HG03095 (cell line): ENCODE measurements around the gene DNAJC8.

Source experiments
- ATAC-seq: cut with Tn5 transposase; IDR thresholded peaks from one replicate; pipeline ENCODE4 v1.9.1; 2021; ENCODE audit warnings: moderate library complexity; ENCODE audit not compliant: unreplicated experiment

DNAJC8 gene, protein sequence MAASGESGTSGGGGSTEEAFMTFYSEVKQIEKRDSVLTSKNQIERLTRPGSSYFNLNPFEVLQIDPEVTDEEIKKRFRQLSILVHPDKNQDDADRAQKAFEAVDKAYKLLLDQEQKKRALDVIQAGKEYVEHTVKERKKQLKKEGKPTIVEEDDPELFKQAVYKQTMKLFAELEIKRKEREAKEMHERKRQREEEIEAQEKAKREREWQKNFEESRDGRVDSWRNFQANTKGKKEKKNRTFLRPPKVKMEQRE

DNA sequence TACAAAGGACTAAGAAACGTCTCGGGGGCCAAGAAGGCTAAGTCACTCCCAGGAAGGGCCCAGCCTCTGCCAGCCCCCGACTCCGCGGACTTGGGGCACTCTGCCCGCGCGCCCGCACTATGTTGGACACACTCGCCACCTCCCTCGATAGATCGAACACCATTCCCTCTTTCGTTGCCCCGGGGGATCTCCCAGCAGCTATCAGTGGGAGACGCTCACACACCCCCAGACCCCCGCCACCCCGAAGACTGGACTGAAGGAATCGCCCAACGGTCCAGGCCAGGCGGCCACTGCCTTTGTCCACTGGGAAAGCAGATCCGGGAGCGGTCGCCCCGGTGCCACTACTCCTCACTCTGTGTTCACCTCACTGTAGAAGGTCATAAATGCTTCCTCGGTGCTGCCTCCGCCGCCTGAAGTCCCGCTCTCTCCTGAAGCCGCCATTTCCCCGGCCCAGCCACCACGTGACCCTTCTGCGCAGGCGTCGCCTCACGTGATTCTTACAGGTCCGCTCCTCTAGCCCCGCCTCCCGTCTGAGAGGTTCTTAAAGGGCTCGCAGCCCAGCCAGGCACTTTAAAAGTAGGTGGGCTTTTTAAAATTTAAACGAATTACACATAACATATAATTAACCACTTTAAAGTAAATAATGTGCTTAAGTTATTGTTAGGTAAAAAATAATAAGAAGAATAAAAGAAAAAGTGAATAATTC lies at the start of gene DNAJC8:
TSS of gene DNAJC8 (minus strand) at position 472 of the 706 bp plus-strand sequence. CDS start at position 441, 31 bp downstream.
- peak; percentile 44 for ATAC-seq

DNA sequence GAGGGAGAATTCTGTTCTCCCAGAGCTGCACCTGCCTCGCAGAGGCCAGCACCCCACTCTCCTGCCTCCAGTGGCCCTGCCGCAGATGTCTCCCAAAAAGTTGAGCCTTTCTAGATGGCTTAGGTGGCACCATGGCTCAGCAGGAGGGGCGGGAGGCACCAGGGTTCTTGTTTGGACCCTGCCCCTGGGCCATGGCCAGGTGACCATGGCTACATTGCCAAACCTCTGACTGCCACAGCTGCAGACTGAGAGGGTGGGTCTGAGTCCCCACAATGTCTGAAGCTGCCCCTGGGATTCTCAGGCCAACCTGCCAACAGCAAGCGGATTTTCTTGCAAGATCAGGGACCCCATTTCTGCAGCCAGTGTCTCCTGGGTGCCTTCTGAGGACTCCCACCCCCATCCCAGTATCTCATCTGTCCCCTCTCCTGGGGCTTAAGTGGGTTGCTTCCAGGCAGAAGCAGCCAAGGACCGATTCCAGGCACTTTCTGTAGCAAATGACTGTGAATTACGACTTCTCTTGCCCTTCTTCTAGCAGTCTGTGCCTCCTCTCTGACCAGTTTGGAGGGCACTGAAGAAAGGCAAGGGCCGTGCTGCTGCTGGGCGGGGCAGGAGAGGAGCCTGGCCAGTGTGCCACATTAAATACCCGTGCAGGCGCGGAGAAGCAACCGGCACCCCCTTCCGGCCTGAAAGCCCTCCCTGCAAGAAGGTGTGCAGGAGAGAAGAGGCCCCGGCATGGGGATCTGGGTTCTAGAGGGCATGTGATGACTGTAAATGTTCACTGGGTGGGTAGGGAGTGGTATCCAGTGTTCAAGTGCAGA lies 49.0 kb upstream of the DNAJC8 start:
- no peak for ATAC-seq

DNA sequence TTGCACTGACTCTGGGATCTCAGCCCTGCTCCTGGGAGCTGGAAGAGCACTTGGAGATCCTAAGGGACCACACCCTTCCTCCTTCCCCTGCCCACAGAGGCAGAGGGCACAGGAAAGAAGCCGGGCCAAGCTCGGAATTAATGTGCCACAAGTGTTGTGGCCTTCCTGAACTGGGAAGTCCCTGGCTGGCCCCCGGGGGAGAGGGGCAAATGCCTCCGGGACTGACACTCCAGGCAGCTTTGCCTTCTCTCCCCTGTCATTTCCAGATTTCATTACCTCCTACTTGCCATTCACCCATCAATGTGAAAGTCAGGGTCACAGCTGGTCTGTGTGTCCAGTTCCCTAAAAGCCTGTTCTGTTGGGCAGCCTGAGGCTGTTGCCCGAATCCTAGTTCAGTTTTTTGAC lies 48.1 kb upstream of the DNAJC8 start:
- ATAC-seq, result no peak

DNA sequence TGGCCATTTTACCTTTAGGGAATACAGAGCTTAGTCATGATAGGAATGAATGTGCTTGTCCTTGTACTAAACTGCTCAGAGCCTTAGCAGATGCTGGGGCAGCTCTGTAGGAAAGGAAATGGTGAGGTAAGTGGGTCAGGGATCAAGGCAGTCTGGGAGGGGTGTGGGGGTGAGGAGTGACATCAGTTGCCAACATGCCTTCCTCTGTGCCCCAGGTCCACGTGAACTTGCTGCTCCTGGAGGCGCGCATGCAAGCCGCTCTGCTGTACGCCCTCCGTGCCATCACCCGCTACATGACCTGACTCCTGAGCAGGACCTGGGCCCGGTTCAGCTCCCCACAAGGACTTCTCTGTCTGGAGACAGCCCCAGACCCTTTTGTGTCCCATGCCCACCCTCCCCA lies 47.7 kb upstream of the DNAJC8 start:
- ATAC-seq, result no peak

- ATAC-seq, result no peak
These were observed 46.9 kb upstream of the DNAJC8 start for GRCh38 chr1:28279721-28280120.

GRCh38 chr1:28278763-28279162 lies 45.9 kb upstream of the DNAJC8 start:
- ATAC-seq, result no peak

DNA sequence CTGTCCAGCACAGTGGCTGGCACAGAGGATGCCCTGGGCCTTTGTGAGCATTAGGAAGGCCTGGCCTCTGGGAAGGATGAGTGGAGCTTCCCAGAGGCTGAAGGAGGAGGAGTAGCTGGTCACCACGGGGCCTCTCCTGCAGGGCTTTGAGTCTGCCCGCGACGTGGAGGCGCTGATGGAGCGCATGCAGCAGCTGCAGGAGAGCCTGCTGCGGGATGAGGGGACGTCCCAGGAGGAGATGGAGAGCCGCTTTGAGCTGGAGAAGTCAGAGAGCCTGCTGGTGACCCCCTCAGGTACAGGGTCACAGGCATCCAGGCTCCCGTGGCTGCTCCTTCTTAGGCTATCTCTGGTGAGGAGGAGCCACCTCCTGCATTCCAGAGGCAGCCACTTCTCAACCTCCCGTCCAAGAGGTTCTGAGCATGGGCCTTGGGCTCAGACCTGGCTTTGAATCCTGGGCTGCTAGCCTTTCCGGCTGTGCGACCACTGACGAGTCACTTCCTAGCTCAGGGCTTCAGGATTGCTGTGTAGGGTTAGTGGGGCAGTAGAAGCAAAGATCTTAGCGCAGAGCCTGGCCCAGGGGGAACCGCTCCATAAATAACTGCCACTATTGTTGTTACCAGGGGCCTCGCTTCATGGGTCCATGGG lies 40.5 kb upstream of the DNAJC8 start:
- no peak for ATAC-seq

DNA sequence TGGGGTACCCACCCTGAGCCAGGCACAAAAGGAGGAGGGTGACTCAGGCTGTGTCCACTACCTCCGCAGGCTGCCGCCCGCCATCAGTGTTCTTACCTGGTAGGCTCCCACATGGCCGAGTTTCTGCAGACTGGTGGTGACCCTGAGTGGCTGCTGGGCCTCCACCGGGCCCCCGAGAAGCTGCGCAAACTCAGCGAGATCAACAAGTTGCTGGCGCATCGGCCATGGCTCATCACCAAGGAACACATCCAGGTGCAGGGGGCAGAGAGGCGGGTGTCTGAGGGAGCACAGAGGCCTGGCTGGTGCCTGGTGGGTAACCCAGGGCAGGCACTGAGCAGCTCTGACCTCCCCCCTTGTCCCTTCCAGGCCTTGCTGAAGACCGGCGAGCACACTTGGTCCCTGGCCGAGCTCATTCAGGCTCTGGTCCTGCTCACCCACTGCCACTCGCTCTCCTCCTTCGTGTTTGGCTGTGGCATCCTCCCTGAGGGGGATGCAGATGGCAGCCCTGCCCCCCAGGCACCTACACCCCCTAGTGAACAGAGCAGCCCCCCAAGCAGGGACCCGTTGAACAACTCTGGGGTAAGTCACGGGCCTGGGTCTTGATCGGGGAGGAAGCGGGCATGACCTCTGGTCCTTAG lies 39.5 kb upstream of the DNAJC8 start:
- no peak for ATAC-seq

GRCh38 chr1:28269529-28269928 lies 36.7 kb upstream of the DNAJC8 start:
- no peak for ATAC-seq

DNA sequence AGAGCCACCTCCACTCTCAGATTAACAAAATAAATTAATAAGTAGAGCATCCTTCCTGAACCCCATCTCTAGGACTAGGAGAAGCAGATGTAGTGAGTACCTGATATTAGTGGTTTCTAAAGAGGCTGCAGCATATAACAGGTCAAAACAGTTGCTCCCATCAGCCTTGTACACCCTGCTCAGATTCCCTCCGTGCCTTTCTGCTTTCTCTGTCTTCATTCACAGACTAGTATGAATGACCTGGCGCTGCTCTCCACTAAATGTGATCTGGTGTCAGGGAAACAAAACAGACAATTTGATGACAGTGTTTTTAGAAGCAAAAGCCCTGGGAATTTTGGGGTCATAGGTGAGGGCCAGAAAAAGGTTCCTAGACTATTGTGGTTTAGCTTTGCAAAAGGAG lies 34.8 kb upstream of the DNAJC8 start:
- no peak for ATAC-seq

DNA sequence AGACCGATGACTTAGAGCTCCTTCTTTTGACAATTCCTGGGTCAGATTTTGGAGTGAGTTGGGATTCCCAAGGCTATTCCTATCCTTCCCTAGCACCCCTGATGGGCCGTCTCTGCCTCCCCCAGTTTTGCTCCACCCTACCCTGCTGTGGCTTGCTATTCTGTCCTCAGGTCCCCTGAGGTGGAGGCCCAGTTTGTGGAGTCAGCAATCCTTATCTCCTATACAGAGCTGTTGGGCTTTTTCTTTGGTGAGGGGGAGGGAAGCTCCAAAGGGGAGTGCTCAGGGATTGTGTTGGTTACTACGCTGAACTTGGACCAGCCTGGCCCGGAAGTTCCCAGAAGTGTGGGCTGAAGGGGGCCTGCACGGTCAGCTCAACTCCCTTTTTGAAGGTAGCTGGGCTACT lies 34.1 kb upstream of the DNAJC8 start:
- no peak for ATAC-seq

DNA sequence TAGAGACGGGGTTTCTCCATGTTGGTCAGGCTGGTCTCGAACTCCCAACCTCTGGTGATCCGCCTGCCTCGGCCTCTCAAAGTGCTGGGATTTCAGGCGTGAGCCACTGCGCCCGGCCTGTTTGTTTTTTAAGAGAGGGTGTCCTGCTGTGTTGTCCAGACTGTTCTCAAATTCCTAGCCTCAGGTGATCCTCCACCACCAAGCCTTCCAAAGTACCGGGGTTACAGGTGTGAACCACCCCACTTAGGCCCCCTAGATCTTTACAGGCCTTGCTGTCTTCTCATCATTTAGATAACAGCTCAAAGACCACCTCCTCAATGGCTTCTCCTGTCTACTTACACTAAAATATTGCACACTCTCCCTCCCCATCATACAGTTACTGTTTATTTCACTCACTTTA lies 32.7 kb upstream of the DNAJC8 start:
- no peak for ATAC-seq

GRCh38 chr1:28264897-28265296 lies 32.1 kb upstream of the DNAJC8 start:
- no peak for ATAC-seq

DNA sequence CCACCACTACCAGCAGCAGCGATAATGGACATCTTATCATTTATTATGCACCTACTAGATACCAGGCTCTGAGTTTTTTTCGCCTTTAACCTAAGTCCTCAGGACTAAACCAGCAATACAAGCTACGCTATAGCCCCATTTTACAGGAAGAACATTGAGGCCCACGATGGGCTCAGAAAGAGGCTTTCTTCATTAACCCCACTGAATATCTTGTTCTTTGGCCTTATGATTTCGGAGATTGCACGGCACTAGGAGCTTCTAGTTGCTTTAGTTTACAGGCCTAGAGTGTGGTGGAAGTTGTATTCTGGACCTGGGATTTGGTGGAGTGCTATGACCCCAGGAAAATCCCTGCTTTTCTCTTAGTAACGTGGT lies 28.0 kb upstream of the DNAJC8 start:
- ATAC-seq, result no peak

DNA sequence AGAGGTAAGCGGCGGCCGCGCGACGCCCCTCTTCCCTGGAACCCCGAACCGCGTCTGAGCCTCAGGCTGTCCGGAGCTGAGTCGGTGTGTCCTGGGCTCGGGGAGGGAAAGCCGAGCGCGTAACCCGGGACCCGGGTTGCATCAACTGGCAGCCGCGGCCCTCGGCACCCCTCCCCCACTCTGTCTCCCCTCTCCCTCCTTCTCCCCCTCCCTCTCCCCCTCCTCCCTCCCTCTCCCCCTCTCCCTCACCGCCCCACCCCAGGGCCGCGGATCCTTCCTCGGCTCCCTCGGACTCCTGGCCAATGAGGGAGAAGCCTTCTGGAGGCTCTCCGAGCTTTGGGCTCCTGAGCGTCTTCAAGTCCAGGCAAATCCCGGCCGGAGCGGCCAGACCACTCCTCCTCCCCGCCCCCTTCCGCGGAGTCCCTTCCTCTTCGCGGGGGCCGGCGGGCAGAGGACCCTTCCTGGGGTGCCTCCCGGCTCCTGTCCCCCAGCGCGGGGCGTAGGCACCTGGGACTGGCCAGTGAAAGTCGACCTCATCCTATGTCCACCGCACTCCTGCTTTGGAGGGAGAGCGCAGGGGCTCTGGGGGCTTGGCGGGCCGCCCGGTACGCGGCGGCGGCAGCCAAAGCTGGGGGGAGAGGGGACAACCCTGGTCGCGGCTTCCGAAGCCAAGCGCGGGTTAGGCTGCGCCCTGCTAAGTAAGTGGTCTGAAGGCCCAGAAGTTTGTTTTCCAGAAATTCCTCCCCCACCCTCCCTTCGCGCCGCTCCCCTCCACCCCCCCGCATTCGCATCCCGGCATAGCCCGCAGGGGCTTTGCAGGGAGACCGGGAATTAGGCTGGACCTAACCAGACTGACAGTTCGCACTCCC lies 27.3 kb upstream of the DNAJC8 start:
- ATAC-seq, result no peak

- peak; percentile 89 for ATAC-seq
These were observed 26.6 kb upstream of the DNAJC8 start, which contains the start of gene SESN2 for GRCh38 chr1:28259252-28259933. Gene SESN2, plus strand, starts transcription at chr1:28259518. Its CDS starts 330 bp downstream, at chr1:28259848.

DNA sequence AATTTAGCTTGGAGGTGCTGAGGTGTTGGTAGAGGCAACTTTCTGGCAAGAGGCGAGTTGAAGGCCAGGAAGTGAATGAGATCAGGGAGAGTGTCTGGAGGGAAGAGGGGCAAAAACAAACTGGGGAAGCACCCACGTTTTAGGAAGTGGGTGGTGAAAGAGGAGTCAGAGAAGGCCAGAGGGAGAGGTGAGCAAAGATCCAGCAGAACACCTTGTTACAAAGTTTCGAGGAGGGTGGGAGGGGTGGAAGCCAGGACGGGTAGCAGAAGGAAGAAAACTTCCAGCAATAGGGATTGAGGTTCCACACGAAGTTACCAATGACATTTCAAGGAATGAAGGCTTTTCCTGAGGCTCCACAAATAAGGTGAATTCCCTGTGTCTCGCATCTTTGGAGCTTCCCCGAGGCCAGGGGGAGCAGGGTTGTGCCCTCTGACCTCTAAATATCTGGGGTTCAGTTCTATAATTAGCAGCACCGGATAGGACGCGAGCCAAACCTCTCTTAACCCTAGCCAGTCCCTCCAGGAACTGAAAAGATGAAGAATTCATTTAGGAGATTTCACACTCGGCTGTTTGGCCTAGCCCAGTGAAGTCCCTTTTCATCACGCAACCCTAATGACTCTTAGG lies 25.9 kb upstream of the DNAJC8 start:
- ATAC-seq, result no peak

GRCh38 chr1:28257736-28258135 lies 24.9 kb upstream of the DNAJC8 start:
- ATAC-seq, result no peak
